Trophoblast cell (in vitro differentiated cells and primary cell): ENCODE results near the gene CHRD.

Experiments used
- DNase-seq, 2 donors: peaks; one replicate each; pipeline ENCODE4 v3.0.0-alpha.2; 2016
- H2AFZ ChIP-seq: 2 replicates; pipeline ENCODE4 v1.6.1; 2013; ENCODE audit warnings: low read length, moderate library complexity, mild to moderate bottlenecking; ENCODE audit not compliant: insufficient read depth, poor library complexity
- H2AK5ac ChIP-seq: 2 replicates; pipeline ENCODE4 v1.6.1; 2013; ENCODE audit warnings: mild to moderate bottlenecking, low read length
- H2BK120ac ChIP-seq: 2 replicates; pipeline ENCODE4 v1.6.1; 2013; ENCODE audit warnings: low read length, mild to moderate bottlenecking, moderate library complexity; ENCODE audit not compliant: insufficient read depth, poor library complexity
- H2BK12ac ChIP-seq: 2 replicates; pipeline ENCODE4 v1.6.1; 2013; ENCODE audit warnings: mild to moderate bottlenecking, low read length, moderate library complexity
- H2BK5ac ChIP-seq: 2 replicates; pipeline ENCODE4 v1.6.1; 2013; ENCODE audit warnings: low read length, low read depth, moderate library complexity, mild to moderate bottlenecking; ENCODE audit not compliant: poor library complexity
- H3K14ac ChIP-seq: 2 replicates; pipeline ENCODE4 v1.6.1; 2013; ENCODE audit warnings: mild to moderate bottlenecking, low read length
- H3K18ac ChIP-seq: 2 replicates; pipeline ENCODE4 v1.6.1; 2013; ENCODE audit warnings: mild to moderate bottlenecking, low read length
- H3K23ac ChIP-seq: 2 replicates; pipeline ENCODE4 v1.6.1; 2013; ENCODE audit warnings: low read length
- H3K27ac ChIP-seq: 2 replicates; pipeline ENCODE4 v1.5.1; 2013; ENCODE audit warnings: low read depth, mild to moderate bottlenecking, inconsistent platforms, low read length, moderate library complexity
- H3K27me3 ChIP-seq: 2 replicates; pipeline ENCODE4 v1.6.1; 2013; ENCODE audit warnings: inconsistent platforms, mild to moderate bottlenecking, low read length, moderate library complexity; ENCODE audit not compliant: insufficient read depth
- H3K36me3 ChIP-seq, 2 experiments: 1 replicate in 1 of 2; 2 replicates in 1 of 2; pipeline ENCODE4 v1.6.1; 2013; ENCODE audit warnings: low read length in 2 of 2, mild to moderate bottlenecking in 2 of 2, moderate library complexity in 1 of 2; ENCODE audit not compliant: insufficient read depth in 2 of 2, control insufficient read depth in 1 of 2
- H3K4ac ChIP-seq: 2 replicates; pipeline ENCODE4 v1.6.1; 2013; ENCODE audit warnings: low read depth, mild to moderate bottlenecking, low read length, moderate library complexity
- H3K4me1 ChIP-seq, 2 experiments: 1 replicate in 1 of 2; 2 replicates in 1 of 2; pipeline ENCODE4 v1.6.1; 2013; ENCODE audit warnings: low read length in 2 of 2, mild to moderate bottlenecking in 2 of 2, moderate library complexity in 1 of 2; ENCODE audit not compliant: insufficient read depth in 2 of 2, control insufficient read depth in 1 of 2
- H3K4me2 ChIP-seq: 2 replicates; pipeline ENCODE4 v1.6.1; 2013; ENCODE audit warnings: inconsistent platforms, mild to moderate bottlenecking, low read length, moderate library complexity
- H3K4me3 ChIP-seq: 2 replicates; pipeline ENCODE4 v1.5.1; 2013; ENCODE audit warnings: mild to moderate bottlenecking, low read depth, low read length, inconsistent platforms
- H3K79me1 ChIP-seq: one replicate; pipeline ENCODE4 v1.6.1; 2013; ENCODE audit warnings: low read length
- H3K79me2 ChIP-seq: 2 replicates; pipeline ENCODE4 v1.6.1; 2013; ENCODE audit warnings: low read length, mild to moderate bottlenecking; ENCODE audit not compliant: control insufficient read depth, insufficient read depth, poor library complexity
- H3K9ac ChIP-seq: 2 replicates; pipeline ENCODE4 v1.6.1; 2013; ENCODE audit warnings: mild to moderate bottlenecking, low read length
- H3K9me3 ChIP-seq: 2 replicates; pipeline ENCODE4 v1.6.1; 2013; ENCODE audit warnings: low read depth, mild to moderate bottlenecking, control low read depth, inconsistent platforms, low read length; ENCODE audit not compliant: insufficient read depth
- H4K12ac ChIP-seq: 2 replicates; pipeline ENCODE4 v1.6.1; 2013; ENCODE audit warnings: low read depth, mild to moderate bottlenecking, low read length, moderate library complexity
- H4K8ac ChIP-seq: 2 replicates; pipeline ENCODE4 v1.6.1; 2013; ENCODE audit warnings: low read depth, mild to moderate bottlenecking, low read length, moderate library complexity
- H4K91ac ChIP-seq: one replicate; pipeline ENCODE4 v1.6.1; 2013; ENCODE audit warnings: low read depth, mild to moderate bottlenecking, low read length, moderate library complexity
- WGBS: extraction: QIAGEN DNeasy Blood & Tissue Kit; methylation state at CpG from one replicate; pipeline ENCODE4 v1.1.7; 2013; ENCODE audit warnings: missing lambda C conversion rate; ENCODE audit not compliant: insufficient read length, insufficient coverage; ENCODE audit errors: extremely low coverage; 5-methylcytosine and 5-hydroxymethylcytosine counted together

CHRD gene

GRCh38 chr3:184378651-184379357 is 1.1 kb upstream of the CHRD start:
- H3K79me2 ChIP-seq: peaks cover 1% of the 10 kb centered on the region
- H4K12ac ChIP-seq: no peak overlapping the region
- H3K4me2 ChIP-seq: peak overlapping the region; percentile 35
- peak overlapping the region; percentile 4 for H2BK120ac ChIP-seq
- H4K91ac ChIP-seq: peak overlapping the region; percentile 59
- DNase-seq: no peak
- H2AK5ac ChIP-seq: peak overlapping the region; percentile 32
- H2BK12ac ChIP-seq: peak overlapping the region; percentile 41
- peak overlapping the region; percentile 26 for H4K8ac ChIP-seq
- H3K36me3 ChIP-seq: peaks cover 1% of the 10 kb centered on the region in 2 experiments
- H3K79me1 ChIP-seq: peaks cover 6% of the 10 kb centered on the region
- H3K4me3 ChIP-seq: peak overlapping the region; percentile 33
- H3K4me1 ChIP-seq: peaks cover 26 to 27% of the 10 kb centered on the region in 2 experiments
- no peak overlapping the region for H3K9ac ChIP-seq
- H3K4ac ChIP-seq: no peak overlapping the region
- H2BK5ac ChIP-seq: no peak overlapping the region
- H3K18ac ChIP-seq: peak overlapping the region; percentile 25
- H3K14ac ChIP-seq: no peak overlapping the region
- WGBS: no CpG with 5 or more reads among the region's 10 CpGs
- H3K9me3 ChIP-seq: peaks cover 2% of the 10 kb centered on the region
- H3K27ac ChIP-seq: no peak overlapping the region
- H3K23ac ChIP-seq: no peak overlapping the region
- peaks cover 19% of the 10 kb centered on the region for H3K27me3 ChIP-seq
- no peak overlapping the region for H2AFZ ChIP-seq

GRCh38 chr3:184380185-184380626 is 352 bp downstream of the CHRD start:
- H3K14ac ChIP-seq: no peak overlapping the region
- H3K18ac ChIP-seq: no peak overlapping the region
- no peak overlapping the region for H3K4ac ChIP-seq
- peaks cover 19% of the 10 kb centered on the region for H3K27me3 ChIP-seq
- H4K91ac ChIP-seq: peak overlapping the region; percentile 10
- no peak overlapping the region for H2BK5ac ChIP-seq
- H3K79me1 ChIP-seq: peaks cover 6% of the 10 kb centered on the region
- no peak overlapping the region for H3K27ac ChIP-seq
- peaks cover 2% of the 10 kb centered on the region for H3K9me3 ChIP-seq
- H3K4me3 ChIP-seq: peak overlapping the region; percentile 8
- no peak overlapping the region for H3K9ac ChIP-seq
- peak in 1 of 2 donors; percentile 46 for DNase-seq
- H3K36me3 ChIP-seq: peaks cover 1% of the 10 kb centered on the region in 2 experiments
- H2BK12ac ChIP-seq: no peak overlapping the region
- no peak overlapping the region for H3K23ac ChIP-seq
- peaks cover 26 to 27% of the 10 kb centered on the region in 2 experiments for H3K4me1 ChIP-seq
- WGBS: no CpG with 5 or more reads among the region's 62 CpGs
- no peak overlapping the region for H4K12ac ChIP-seq
- H4K8ac ChIP-seq: no peak overlapping the region
- H2AK5ac ChIP-seq: no peak overlapping the region
- peaks cover 1% of the 10 kb centered on the region for H3K79me2 ChIP-seq
- peak overlapping the region; percentile 86 for H3K4me2 ChIP-seq
- no peak overlapping the region for H2BK120ac ChIP-seq
- no peak overlapping the region for H2AFZ ChIP-seq

GRCh38 chr3:184380627-184381260 is 890 bp downstream of the CHRD start:
- H3K4me1 ChIP-seq: peaks cover 26 to 27% of the 10 kb centered on the region in 2 experiments
- H3K27me3 ChIP-seq: peaks cover 19% of the 10 kb centered on the region
- H3K4me3 ChIP-seq: peak overlapping the region; percentile 8
- no peak overlapping the region for H3K4ac ChIP-seq
- no peak for DNase-seq
- no peak overlapping the region for H2BK5ac ChIP-seq
- H2BK120ac ChIP-seq: peak overlapping the region; percentile 7
- H3K9me3 ChIP-seq: peaks cover 2% of the 10 kb centered on the region
- H3K4me2 ChIP-seq: peak overlapping the region; percentile 86
- no peak overlapping the region for H3K27ac ChIP-seq
- peak overlapping the region; percentile 11 for H3K18ac ChIP-seq
- H3K79me1 ChIP-seq: peaks cover 6% of the 10 kb centered on the region
- H3K23ac ChIP-seq: no peak overlapping the region
- H4K8ac ChIP-seq: peak overlapping the region; percentile 26
- no peak overlapping the region for H2AFZ ChIP-seq
- H2AK5ac ChIP-seq: no peak overlapping the region
- peaks cover 1% of the 10 kb centered on the region for H3K79me2 ChIP-seq
- H4K91ac ChIP-seq: peak overlapping the region; percentile 10
- H3K36me3 ChIP-seq: peaks cover 1% of the 10 kb centered on the region in 2 experiments
- H4K12ac ChIP-seq: no peak overlapping the region
- peak overlapping the region; percentile 24 for H3K14ac ChIP-seq
- H2BK12ac ChIP-seq: no peak overlapping the region
- no peak overlapping the region for H3K9ac ChIP-seq
- WGBS: no CpG with 5 or more reads among the region's 42 CpGs

- Histone ChIP-seq H3K27ac (no peak overlapping the region), H3K4me3 (no peak overlapping the region), H3K36me3 (peaks cover 1 to 3% of the 10 kb centered on the region in 2 experiments), H3K4me2 (peak overlapping the region; percentile 86), H3K9me3 (peaks cover 2% of the 10 kb centered on the region), H3K23ac (no peak overlapping the region), H3K18ac (no peak overlapping the region), H2AFZ (no peak overlapping the region), H2AK5ac (no peak overlapping the region), H3K14ac (no peak overlapping the region), H2BK12ac (peak overlapping the region; percentile 16), H3K9ac (no peak overlapping the region), H2BK5ac (no peak overlapping the region), H3K4ac (no peak overlapping the region), H4K8ac (peak overlapping the region; percentile 27), H4K12ac (no peak overlapping the region), H4K91ac (no peak overlapping the region), H3K27me3 (peaks cover 19% of the 10 kb centered on the region), H3K4me1 (peaks cover 26 to 27% of the 10 kb centered on the region in 2 experiments), H3K79me2 (peaks cover 1% of the 10 kb centered on the region), H3K79me1 (peaks cover 6% of the 10 kb centered on the region), H2BK120ac (no peak overlapping the region)
- DNase-seq: peak in 1 of 2 donors; percentile 31
- no CpG with 5 or more reads among the region's 55 CpGs for WGBS
These were observed 1.7 kb downstream of the CHRD start for GRCh38 chr3:184381261-184382224.
